Breast epithelium (tissue), 4 donors: Measurements from ENCODE around the gene PLXNB2. TPM values are rescaled to one million over a fixed set of nuclear protein-coding genes. Genes with fewer than 3 reads are reported as not detected.

Experiments
- DNase-seq, 2 donors: peaks; one replicate each; pipeline ENCODE4 v3.0.0-alpha.2; 2019; ENCODE audit warnings: low spot score in 2 of 2
- H3K27ac ChIP-seq, 2 donors: fragments of 200-600 bp; sonication (generic) in 1 of 2; one replicate each; pipeline ENCODE4 v1.5.1; 2016 to 2019; ENCODE audit warnings: mild to moderate bottlenecking in 1 of 2
- H3K27me3 ChIP-seq, 2 donors: fragments of 200-600 bp; sonication (generic) in 1 of 2; one replicate each; pipeline versions ENCODE4 v1.5.1 to v1.6.0; 2017 to 2019; ENCODE audit warnings: control low read depth in 1 of 2, mild to moderate bottlenecking in 1 of 2
- H3K36me3 ChIP-seq: fragments of 200-600 bp; one replicate; pipeline ENCODE4 v1.5.1; 2019
- H3K4me1 ChIP-seq, 2 donors: fragments of 200-600 bp; sonication (generic); one replicate each; pipeline ENCODE4 v1.5.1; 2016 to 2019; ENCODE audit warnings: control low read depth in 1 of 2
- H3K4me3 ChIP-seq, 3 donors: fragments of 200-600 bp; sonication (generic); 1 replicate in 2 of 3; 2 replicates in 1 of 3; pipeline ENCODE4 v1.5.1; 2016 to 2019; ENCODE audit warnings: mild to moderate bottlenecking in 3 of 3, moderate library complexity in 2 of 3
- H3K9me3 ChIP-seq, 2 donors: fragments of 200-600 bp; sonication (generic) in 1 of 2; one replicate each; pipeline ENCODE4 v1.5.1; 2016 to 2019; ENCODE audit warnings: control low read depth in 1 of 2
- POLR2A ChIP-seq: fragments of 450-650 bp; IDR thresholded peaks from one replicate; pipeline ENCODE4 v1.6.1; 2016; ENCODE audit warnings: antibody characterized with exemption, mild to moderate bottlenecking, moderate library complexity
- POLR2AphosphoS5 ChIP-seq, 3 donors: sonication (generic); formaldehyde crosslinking; IDR thresholded peaks; one replicate each; pipeline ENCODE4 v1.6.1; 2017; ENCODE audit warnings: antibody characterized with exemption in 3 of 3
- intact Hi-C: fragments of 100-400 bp; cut with DNase I; formaldehyde crosslinking; loops from one replicate; pipeline ENCODE4 v1.15.1; 2023; ENCODE audit warnings: low total_unique reads
- total RNA-seq, 3 donors: library from RNA; depleted of rRNA; stranded (reverse); fragments of >200 nt; gene quantifications; one replicate each; pipeline ENCODE4 v1.1.0, GENCODE V29; 2016
- TF ChIP-seq, protein P1 (sequence below), 3 donors: fragments of 450-650 bp; IDR thresholded peaks; one replicate each; pipeline ENCODE4 v1.5.1; 2016 to 2017; ENCODE audit warnings: antibody characterized with exemption in 3 of 3, mild to moderate bottlenecking in 3 of 3, moderate library complexity in 3 of 3

The PLXNB2 gene
- total RNA-seq, 3 donors from 2014 or later = 79.0 to 137 (median 122) TPM

DNA sequence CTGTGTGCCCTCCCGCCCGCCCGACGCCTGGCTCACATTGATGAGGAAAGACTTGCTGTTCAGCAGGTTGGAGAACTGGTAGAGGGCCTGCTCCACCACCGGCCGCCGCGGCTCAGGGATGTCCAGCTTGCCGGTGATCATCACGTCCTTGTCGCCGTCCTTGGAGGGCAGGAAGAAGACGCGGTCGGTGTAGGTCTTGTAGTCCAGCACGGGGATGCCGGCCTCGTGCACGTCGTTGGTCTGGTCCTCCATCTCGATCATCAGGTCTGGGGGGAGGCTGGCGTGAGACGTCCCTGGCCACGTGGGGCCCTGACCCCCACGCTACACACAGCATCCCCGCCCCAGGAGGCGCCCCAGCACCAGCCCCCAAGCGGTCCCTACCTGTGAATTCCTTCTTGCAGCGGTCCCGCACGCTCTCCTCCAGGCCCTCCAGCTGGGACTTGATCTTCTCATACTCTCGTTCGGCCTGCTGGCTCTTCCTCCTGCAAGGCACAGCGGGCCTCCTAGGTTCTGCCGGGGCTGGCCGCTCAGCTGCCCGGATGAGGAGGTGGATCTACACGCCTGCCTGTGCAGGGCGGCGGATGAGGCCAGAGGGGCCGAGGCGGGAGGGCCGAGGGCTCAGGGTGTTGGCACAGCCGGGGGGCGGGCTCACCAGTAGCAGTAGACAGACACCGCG, 26.6 kb downstream of the PLXNB2 start:
- Histone ChIP-seq H3K27ac (peak overlapping the region in 1 of 2 donors; percentile 85), H3K4me1 (peaks cover 0 to 5% of the 10 kb centered on the region in 2 donors), H3K9me3 (no peaks in the 10 kb centered on the region), H3K27me3 (no peaks in the 10 kb centered on the region), H3K4me3 (no peak overlapping the region), H3K36me3 (peaks cover 22% of the 10 kb centered on the region)
- intact Hi-C loops = no loop called here
- no peak for DNase-seq
- TF ChIP-seq POLR2AphosphoS5 (IDR thresholded peaks at IDR 0.05) = no peak
- TF ChIP-seq POLR2A = no peak
- TF ChIP-seq, protein P1, sequence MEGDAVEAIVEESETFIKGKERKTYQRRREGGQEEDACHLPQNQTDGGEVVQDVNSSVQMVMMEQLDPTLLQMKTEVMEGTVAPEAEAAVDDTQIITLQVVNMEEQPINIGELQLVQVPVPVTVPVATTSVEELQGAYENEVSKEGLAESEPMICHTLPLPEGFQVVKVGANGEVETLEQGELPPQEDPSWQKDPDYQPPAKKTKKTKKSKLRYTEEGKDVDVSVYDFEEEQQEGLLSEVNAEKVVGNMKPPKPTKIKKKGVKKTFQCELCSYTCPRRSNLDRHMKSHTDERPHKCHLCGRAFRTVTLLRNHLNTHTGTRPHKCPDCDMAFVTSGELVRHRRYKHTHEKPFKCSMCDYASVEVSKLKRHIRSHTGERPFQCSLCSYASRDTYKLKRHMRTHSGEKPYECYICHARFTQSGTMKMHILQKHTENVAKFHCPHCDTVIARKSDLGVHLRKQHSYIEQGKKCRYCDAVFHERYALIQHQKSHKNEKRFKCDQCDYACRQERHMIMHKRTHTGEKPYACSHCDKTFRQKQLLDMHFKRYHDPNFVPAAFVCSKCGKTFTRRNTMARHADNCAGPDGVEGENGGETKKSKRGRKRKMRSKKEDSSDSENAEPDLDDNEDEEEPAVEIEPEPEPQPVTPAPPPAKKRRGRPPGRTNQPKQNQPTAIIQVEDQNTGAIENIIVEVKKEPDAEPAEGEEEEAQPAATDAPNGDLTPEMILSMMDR (IDR thresholded peaks at IDR 0.05) = no peak

DNA sequence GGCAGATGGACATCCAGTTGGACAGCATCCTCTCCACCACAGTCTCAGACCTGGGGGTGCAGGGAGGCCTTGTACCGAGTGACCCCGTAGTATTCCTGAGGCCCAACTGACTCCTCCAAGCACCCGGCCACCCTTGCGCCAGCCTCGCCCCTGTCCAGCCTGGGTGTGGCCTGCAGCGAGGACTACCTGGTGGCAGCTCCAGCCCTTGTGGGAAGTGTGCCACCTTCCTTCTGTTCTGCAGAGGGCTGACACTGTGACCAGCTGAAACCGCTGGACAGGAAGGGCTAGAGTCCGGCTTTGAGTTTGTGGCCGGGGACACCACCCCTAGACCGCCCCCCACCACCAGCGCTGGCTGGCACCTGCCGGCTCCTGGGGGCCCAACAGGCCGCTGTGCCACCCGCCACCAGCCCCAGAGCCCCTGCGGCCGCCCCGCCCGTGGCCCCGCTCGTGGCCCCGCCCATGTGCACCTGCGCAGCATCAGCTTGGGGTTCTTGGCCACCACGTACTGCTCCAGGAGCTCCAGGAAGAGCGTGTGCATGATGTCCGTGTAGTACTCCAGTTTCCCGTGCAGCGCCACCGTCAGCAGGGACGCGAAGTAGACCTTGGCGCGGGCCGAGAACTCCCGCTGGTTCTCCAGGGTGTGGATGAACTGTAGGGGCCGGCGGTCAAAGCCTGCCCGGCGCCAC, 27.3 kb downstream of the PLXNB2 start:
- H3K27ac ChIP-seq = no peak overlapping the region
- H3K9me3 ChIP-seq = no peaks in the 10 kb centered on the region
- peaks cover 22% of the 10 kb centered on the region for H3K36me3 ChIP-seq
- H3K27me3 ChIP-seq = no peaks in the 10 kb centered on the region
- peaks cover 0 to 5% of the 10 kb centered on the region in 2 donors for H3K4me1 ChIP-seq
- H3K4me3 ChIP-seq = no peak overlapping the region
- no peak for DNase-seq
- intact Hi-C loops = no loop called here
- TF ChIP-seq, protein P1 (IDR thresholded peaks at IDR 0.05) = no peak
- TF ChIP-seq POLR2A = no peak

DNA sequence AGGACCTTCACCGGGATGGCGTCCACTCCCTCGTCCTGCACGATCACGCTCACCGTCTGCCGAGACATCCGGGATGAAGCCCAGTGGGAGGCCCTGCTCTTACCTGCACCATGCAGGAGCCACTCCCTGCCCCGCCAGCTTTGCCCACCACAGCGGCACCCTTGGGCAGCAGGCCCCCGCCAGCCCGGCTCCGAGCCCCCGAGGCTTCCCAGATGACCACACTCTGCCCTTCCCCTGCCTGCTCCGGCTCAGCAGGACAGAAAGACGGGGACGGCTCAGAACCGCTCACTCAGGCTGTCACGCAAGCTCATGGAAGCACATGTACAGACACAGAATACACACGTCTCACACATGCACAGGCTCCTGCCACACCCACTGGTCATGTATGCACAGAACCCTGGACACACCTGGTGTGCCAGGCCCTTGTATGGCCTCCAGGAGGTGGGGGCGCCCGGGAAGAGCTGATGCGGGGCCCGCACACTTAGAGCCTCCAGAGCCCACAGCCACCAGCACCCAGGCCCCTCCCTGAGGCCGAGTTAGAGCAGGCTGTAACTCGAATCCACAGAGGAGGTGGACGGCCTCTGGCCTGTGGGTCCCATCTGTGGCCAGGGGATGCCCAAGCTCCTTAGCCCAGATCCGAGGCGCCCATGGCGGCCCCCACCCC, 28.4 kb downstream of the PLXNB2 start:
- H3K4me3 ChIP-seq = no peak overlapping the region
- H3K27ac ChIP-seq = no peak overlapping the region
- no peaks in the 10 kb centered on the region for H3K27me3 ChIP-seq
- DNase-seq = no peak
- no peak for TF ChIP-seq POLR2AphosphoS5 (IDR thresholded peaks at IDR 0.05)
- TF ChIP-seq, protein P1 (IDR thresholded peaks at IDR 0.05) = no peak
- H3K36me3 ChIP-seq = peaks cover 22% of the 10 kb centered on the region
- intact Hi-C loops = no loop called here
- H3K4me1 ChIP-seq = peaks cover 0 to 5% of the 10 kb centered on the region in 2 donors
- H3K9me3 ChIP-seq = no peaks in the 10 kb centered on the region

DNA sequence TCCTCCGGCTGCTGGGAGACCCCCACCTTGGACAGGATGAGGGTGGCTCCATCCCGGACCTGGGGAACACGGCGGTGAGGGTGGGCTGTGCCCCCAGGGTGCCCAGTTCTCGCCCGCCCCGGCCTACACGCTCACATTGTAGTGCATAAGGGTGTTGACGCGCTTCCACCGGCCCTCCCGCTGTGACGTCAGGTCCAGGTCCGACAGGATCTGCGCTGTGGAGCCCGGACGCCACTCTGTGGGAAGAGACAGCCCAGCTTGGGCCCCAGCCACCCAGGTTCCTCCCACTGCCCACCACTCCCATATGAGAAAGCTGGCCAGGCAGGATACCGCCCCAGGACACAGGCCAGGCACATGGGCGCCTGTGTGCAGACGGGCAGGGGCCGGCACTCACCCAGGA, 29.0 kb downstream of the PLXNB2 start:
- peaks cover 0 to 5% of the 10 kb centered on the region in 2 donors for H3K4me1 ChIP-seq
- no peak for TF ChIP-seq POLR2A
- TF ChIP-seq POLR2AphosphoS5 (IDR thresholded peaks at IDR 0.05) = no peak
- TF ChIP-seq, protein P1 (IDR thresholded peaks at IDR 0.05) = no peak
- peaks cover 22% of the 10 kb centered on the region for H3K36me3 ChIP-seq
- intact Hi-C loops = no loop called here
- no peaks in the 10 kb centered on the region for H3K9me3 ChIP-seq
- DNase-seq = no peak
- H3K4me3 ChIP-seq = no peak overlapping the region
- no peaks in the 10 kb centered on the region for H3K27me3 ChIP-seq
- no peak overlapping the region for H3K27ac ChIP-seq

DNA sequence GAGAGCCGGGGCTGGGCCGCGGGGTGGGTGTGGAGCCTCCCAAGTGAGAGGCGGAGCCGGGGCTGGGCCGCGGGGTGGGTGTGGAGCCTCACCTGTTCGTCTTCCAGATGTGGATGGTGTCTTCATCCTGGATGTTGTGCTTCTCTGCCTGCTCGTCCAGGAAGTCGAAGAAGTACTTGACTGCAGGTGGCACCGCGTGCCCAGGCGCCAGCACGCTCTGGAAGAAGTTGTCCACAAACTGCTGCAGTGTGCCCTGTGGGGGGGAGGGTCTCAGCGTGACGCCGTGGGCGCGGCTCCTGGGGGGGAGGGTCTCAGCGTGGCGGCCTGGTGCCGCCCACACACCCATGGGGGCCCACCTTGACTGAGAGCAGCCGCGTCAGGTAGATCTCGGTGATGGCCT, 29.7 kb downstream of the PLXNB2 start:
- DNase-seq = no peak
- H3K27ac ChIP-seq = no peak overlapping the region
- peaks cover 22% of the 10 kb centered on the region for H3K36me3 ChIP-seq
- TF ChIP-seq POLR2A = no peak
- TF ChIP-seq POLR2AphosphoS5 (IDR thresholded peaks at IDR 0.05) = no peak
- TF ChIP-seq, protein P1 (IDR thresholded peaks at IDR 0.05) = no peak
- H3K4me1 ChIP-seq = peaks cover 0 to 5% of the 10 kb centered on the region in 2 donors
- intact Hi-C loops = no loop called here
- H3K4me3 ChIP-seq = no peak overlapping the region
- H3K27me3 ChIP-seq = no peaks in the 10 kb centered on the region
- no peaks in the 10 kb centered on the region for H3K9me3 ChIP-seq
